BE2C (cell line): ENCODE data around the gene HAUS5.
A peak's percentile ranks its signal among the peaks of the same experiment; 100 is the strongest.

Source experiments
- DNase-seq: peaks from one replicate; pipeline ENCODE4 v3.0.0-alpha.2; 2020
- H3K27me3 ChIP-seq: fragments of 250-450 bp; sonication (Bioruptor Pico); 2 replicates; pipeline ENCODE4 v1.5.1; 2020; ENCODE audit warnings: mild to moderate bottlenecking
- H3K36me3 ChIP-seq: fragments of 250-450 bp; sonication (Bioruptor Pico); 2 replicates; pipeline ENCODE4 v1.5.1; 2020; ENCODE audit warnings: mild to moderate bottlenecking
- H3K4me1 ChIP-seq: fragments of 250-450 bp; sonication (Bioruptor Pico); 2 replicates; pipeline ENCODE4 v1.5.1; 2020
- H3K4me3 ChIP-seq: 2 replicates; pipeline ENCODE4 v1.5.1; 2011; ENCODE audit warnings: low read depth, low read length
- H3K9me3 ChIP-seq: fragments of 250-450 bp; sonication (Bioruptor Pico); 2 replicates; pipeline ENCODE4 v1.5.1; 2020
- TF ChIP-seq, protein P1 (sequence below): IDR thresholded peaks from 2 replicates; pipeline ENCODE4 v1.5.1; 2012; ENCODE audit warnings: mild to moderate bottlenecking, low read depth, low read length

HAUS5 gene

DNA sequence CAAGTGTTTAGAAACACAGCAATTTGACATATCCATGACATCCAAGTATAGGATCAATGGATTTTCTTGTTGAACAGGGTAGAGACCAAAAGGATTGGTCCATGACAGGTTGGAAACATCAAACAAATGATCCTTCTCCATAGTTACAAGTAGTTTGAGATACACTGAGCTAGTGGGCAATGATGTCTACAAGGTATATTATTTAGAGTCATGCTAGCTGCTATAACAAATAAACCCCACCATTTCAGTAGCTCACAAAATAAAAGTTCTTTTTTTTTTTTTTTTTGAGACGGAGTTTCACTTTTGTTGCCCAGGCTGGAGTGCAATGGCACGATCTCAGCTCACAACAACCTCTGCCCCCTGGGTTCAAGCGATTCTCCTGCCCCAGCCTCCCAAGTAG lies 4.9 kb upstream of the HAUS5 start:
- no peaks in the 10 kb centered on the region for H3K36me3 ChIP-seq
- TF ChIP-seq, protein P1, sequence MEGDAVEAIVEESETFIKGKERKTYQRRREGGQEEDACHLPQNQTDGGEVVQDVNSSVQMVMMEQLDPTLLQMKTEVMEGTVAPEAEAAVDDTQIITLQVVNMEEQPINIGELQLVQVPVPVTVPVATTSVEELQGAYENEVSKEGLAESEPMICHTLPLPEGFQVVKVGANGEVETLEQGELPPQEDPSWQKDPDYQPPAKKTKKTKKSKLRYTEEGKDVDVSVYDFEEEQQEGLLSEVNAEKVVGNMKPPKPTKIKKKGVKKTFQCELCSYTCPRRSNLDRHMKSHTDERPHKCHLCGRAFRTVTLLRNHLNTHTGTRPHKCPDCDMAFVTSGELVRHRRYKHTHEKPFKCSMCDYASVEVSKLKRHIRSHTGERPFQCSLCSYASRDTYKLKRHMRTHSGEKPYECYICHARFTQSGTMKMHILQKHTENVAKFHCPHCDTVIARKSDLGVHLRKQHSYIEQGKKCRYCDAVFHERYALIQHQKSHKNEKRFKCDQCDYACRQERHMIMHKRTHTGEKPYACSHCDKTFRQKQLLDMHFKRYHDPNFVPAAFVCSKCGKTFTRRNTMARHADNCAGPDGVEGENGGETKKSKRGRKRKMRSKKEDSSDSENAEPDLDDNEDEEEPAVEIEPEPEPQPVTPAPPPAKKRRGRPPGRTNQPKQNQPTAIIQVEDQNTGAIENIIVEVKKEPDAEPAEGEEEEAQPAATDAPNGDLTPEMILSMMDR: no peak
- H3K4me3 ChIP-seq: no peak overlapping the region
- H3K4me1 ChIP-seq: no peaks in the 10 kb centered on the region
- H3K27me3 ChIP-seq: no peaks in the 10 kb centered on the region
- DNase-seq: no peak
- no peaks in the 10 kb centered on the region; the same call in 1 of the 2 replicates for H3K9me3 ChIP-seq

DNA sequence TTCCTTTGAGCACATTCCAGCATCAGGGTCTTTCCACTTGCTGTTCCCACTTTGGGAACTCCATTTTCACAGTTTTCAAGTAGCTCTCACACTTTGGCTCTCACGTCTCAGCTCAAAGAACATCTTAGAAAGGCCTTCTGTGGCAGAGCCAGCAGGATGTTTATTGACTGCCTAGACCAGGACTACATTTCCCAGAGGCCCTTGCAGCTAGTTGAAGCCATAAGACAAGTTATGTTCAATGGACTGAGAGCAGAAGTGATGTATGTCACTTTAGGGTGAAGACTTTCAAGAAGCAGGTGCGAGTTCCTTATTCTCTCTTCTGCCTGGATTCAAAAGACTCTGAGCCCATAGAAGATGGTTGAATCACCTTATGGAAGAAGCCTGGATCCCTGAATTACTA lies 4.3 kb upstream of the HAUS5 start:
- no peak for DNase-seq
- H3K9me3 ChIP-seq: no peaks in the 10 kb centered on the region; the same call in 1 of the 2 replicates
- TF ChIP-seq, protein P1: no peak

DNA sequence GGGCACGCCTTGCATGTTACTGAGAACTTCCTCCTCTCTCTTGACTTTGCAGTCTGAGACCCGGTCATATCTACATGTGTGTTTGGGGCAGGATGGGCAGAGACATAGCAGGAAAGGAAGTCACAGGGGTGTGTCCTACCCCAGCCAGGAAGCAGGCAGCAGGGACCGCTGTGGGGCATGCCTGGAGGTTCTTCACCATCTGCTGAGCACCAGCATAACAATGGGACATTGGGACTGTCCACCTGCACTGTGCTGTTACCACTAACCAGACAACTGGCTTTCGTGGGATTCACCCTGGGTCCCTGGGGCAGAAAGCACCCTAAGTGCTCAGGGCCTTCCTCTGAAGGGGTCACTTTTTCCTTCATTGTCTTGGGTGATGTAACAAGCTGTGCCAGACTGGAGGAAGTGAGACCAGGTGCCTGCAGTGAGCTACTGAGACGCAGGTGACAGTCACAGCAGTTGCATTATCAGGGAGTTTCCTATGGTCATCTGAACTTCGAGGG lies 2.6 kb upstream of the HAUS5 start:
- H3K9me3 ChIP-seq: no peaks in the 10 kb centered on the region; the same call in 1 of the 2 replicates
- no peaks in the 10 kb centered on the region for H3K27me3 ChIP-seq
- DNase-seq: no peak
- peaks cover 2% of the 10 kb centered on the region; the same call in 1 of the 2 replicates for H3K36me3 ChIP-seq
- TF ChIP-seq, protein P1: no peak
- H3K4me3 ChIP-seq: no peak overlapping the region
- H3K4me1 ChIP-seq: no peaks in the 10 kb centered on the region

More for the DNA sequence above, 4.3 kb upstream of the HAUS5 start:
- H3K36me3 ChIP-seq: no peaks in the 10 kb centered on the region
- no peaks in the 10 kb centered on the region for H3K4me1 ChIP-seq
- no peaks in the 10 kb centered on the region for H3K27me3 ChIP-seq
- H3K4me3 ChIP-seq: no peak overlapping the region

DNA sequence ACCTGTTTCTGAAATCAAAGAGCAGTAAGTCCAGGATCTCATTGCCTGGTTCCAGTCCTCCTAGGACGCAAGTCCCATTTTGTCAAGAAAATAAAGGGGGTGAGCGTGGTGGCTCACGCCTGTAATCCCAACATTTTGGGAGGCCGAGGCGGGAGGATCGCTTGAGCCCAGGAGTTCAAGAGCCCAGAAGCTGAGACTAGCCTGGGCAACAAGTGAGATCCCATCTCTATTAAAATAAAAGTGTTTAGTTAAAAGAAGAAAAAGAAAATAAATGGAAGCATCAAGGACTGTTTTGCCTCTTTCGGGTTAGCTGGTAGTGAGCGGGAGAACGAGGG lies 344 bp upstream of the HAUS5 start:
- TF ChIP-seq, protein P1: no peak
- no peaks in the 10 kb centered on the region; the same call in 1 of the 2 replicates for H3K9me3 ChIP-seq
- H3K4me3 ChIP-seq: peak overlapping the region; percentile 97
- no peaks in the 10 kb centered on the region for H3K27me3 ChIP-seq
- DNase-seq: no peak
- H3K4me1 ChIP-seq: no peaks in the 10 kb centered on the region
- H3K36me3 ChIP-seq: peaks cover 11% of the 10 kb centered on the region

DNA sequence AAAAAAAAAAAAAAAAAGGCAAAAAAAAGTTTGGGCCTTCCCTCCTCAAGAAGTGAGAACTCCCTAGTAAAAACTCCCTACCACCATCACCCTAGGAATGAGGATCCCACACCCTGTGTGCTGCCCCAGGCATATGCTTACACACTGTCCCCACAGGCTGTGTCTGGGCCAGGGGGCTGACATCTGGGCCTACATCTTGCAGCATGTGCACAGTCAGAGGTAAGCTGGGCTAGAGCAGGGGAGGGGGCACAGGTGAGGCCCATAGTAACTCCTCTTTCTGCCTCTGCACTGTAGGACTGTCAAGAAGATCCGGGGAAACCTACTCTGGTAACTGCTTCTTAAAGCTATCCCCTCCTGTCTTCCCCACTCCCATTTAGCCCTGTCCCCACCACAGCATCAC lies 1.0 kb downstream of the HAUS5 start:
- no peaks in the 10 kb centered on the region for H3K9me3 ChIP-seq
- no peaks in the 10 kb centered on the region for H3K27me3 ChIP-seq
- no peaks in the 10 kb centered on the region for H3K4me1 ChIP-seq
- TF ChIP-seq, protein P1: no peak
- peaks cover 11% of the 10 kb centered on the region for H3K36me3 ChIP-seq
- H3K4me3 ChIP-seq: peak overlapping the region; percentile 97
- DNase-seq: no peak

DNA sequence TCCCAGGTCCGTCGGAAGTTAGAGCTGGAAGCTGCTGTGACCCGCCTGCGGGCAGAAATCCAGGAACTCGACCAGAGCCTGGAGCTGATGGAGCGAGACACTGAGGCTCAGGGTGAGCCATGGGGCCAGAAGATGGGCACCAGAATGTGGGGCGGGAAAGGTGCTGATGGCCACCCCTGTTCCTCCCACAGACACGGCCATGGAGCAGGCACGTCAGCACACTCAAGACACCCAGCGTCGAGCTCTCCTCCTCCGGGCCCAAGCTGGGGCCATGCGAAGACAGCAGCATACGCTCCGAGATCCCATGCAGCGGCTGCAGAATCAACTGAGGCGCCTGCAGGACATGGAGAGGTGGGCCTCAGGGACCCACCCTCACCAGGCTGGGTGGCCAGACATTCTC lies 2.5 kb downstream of the HAUS5 start:
- no peak for DNase-seq
- no peaks in the 10 kb centered on the region for H3K9me3 ChIP-seq
- no peaks in the 10 kb centered on the region for H3K4me1 ChIP-seq
- TF ChIP-seq, protein P1: no peak
- H3K4me3 ChIP-seq: no peak overlapping the region
- peaks cover 11% of the 10 kb centered on the region for H3K36me3 ChIP-seq
- no peaks in the 10 kb centered on the region for H3K27me3 ChIP-seq
